NCI-H2227 (cell line): Measurements from ENCODE around the gene ANXA2R.

Source experiments
- DNase-seq: peaks from one replicate; lab custom pipeline; 2025; ENCODE audit not compliant: unreplicated experiment; lab: John Stamatoyannopoulos, UW

ANXA2R gene

DNA sequence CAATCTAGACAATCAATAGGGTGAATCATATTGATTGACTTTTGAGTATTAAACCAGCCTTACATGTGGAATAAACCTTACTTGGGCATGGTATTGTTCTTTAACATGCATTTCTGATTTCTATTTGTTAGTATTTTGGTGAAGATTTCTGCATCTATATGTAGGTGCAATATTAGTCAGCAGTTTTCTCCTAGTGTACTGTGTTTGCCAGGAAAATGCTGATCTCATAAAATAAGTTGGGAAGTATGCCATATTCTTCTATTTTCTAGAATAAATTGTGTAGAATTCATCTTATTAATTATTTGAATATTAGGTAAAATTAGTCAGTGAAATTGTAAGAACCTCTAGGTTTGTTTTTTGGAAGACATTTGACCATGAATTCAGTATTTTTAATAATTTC is 38.4 kb downstream of the ANXA2R start:
- no peak for DNase-seq

DNA sequence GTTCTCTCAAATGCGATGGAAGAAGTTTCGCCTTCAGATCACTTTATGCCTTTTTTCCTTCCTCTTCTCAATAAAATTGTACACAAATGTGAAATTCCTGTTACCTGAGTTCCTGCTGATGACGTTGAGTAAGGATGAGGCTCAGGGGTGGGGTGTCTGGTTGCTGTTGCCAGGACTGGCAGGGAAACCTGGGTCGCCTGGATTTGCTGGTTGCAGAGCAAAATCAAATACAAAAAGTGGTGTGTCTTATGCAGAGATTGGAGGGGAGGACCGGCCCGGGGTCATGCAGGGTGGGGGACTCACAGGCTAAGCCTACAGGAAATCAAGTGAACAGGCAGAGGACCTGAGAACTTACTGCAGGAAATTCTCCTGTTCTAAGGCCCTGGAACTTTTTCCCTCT is 39.2 kb downstream of the ANXA2R start:
- DNase-seq = no peak

DNA sequence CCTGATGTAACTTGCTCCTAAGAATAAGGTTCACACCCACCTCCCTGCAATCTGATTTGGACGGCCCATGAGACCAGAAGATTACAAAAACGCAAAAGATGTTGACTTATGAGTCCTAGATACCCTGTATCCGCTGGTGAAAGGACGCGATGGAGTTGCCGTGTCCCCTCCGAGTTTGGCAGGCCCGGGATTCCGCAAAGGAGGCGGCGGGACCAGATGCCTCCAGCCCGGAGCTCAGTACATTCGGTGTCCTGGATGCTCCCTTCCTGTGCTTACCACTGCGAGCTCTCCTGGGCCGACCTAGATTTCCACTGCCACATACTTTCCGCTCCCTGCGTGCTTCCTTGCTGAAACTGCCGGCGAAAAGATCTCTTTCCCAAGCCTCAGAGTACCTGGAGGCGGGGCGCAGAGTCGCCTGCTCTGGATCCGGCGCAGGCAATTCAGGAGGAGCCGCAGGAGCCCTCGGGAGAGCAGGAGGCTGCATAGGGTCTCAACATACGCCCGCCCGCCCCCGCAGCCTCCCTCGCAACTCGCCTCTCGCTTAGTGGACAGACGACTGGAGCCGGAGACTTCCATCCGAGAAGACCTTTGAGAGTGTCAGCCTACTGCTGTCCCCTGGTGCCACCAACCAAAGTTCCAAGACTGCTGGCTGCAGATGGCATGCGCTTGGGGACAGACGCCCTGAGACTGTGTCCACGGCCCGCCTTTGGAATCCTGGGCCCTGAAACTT is 39.8 kb downstream of the ANXA2R start:
- DNase-seq = peak; percentile 73

DNA sequence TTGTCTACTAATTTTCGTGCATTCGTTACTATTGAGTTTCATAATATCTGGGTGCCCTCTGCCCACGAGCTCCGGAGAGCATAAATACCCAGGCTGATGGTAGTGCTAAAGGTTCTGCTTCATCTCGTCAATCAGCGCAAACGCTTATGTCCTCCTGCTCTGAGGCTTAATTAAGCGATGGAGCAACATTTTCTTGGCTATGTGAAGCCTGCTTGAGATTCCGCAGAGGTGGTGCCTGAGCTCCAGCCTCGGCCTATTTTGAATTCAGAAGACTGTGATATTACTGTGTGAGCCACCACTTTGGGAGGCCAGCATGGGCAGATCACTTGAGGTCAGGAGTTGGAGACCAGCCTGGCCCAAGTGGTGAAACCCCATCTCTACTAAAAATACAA is 44.8 kb downstream of the ANXA2R start:
- peak; percentile 49 for DNase-seq

- DNase-seq = peak; percentile 98
These were observed 45.4 kb downstream of the ANXA2R start for GRCh38 chr5:42994555-42995359.

- no peak for DNase-seq
These were observed 45.9 kb downstream of the ANXA2R start for GRCh38 chr5:42994246-42994554.

DNA sequence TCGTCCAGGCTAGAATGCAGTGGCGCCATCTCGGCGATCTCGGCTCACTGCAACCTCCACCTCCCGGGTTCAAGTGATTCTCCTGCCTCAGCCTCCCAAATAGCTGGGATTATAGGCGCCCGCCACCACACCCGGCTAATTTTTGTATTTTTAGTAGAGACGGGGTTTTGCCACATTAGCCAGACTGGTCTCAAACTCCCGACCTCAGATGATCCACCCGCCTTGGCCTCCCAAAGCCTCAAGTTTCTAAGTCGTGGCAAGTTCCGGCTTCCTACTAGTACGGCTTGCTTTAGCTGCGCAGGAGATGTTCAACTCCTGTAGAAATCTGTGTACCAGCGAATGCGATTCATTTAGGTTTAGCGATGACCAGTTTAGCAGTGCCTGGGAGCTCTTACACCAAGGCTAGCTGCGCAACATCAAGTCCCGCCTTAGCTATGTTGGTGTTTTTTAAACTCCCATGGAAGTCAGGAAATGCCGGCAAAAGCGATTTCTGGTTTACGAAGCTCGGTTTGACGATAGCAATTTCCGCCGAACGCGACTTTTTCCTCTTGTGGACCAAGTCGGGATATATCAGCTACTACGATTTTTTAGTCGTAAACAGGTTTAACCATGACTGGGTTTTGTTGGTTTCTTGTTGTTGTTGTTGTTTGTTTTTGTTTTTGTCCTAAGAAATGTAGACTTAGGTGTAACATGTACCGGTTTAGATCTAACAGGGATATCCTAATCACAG is 46.4 kb downstream of the ANXA2R start:
- peak; percentile 52 for DNase-seq

GRCh38 chr5:42992088-42992879 is 47.8 kb downstream of the ANXA2R start:
- peak; percentile 81 for DNase-seq

DNA sequence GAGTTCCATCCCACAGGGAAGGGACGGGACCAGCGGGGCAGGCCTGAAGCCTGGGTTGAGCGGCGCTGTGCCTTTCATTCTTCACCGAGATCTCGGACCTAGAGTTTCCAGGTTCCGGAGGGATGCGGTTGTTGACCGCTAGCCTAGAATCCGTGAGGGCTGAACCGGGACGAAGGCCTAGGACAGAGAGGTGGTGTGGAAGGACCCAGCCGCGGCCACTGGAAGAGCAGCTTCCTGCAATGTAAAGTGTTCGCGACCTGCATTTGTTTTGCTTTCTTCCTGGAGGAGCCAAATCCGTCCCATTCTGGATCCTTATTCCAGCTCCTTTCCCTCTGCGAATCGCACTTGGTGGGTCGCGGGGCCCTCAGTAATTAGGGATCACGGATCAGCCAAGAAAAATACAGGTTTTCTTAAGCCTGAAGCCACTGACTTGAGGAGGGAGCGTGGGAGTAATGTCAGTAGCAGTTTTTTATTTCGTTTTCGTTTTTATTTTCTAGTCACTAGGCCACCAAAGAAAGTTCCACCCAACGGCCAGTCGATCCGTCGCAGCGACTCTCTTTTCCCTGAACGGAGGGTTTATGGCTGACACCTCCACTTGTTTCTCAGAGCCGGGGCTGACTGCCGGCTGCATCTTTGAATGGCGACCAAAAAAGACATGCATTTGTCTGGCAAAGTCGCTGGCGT is 48.6 kb downstream of the ANXA2R start:
- peak; percentile 48 for DNase-seq

- no peak for DNase-seq
These were observed 49.2 kb downstream of the ANXA2R start for GRCh38 chr5:42990892-42991291.
